MM.1S (cell line): Measurements from ENCODE around the gene TSPAN1.

Experiments used
- DNase-seq: peaks from one replicate; pipeline ENCODE4 v3.0.0-alpha.2; 2015
- H2AFZ ChIP-seq: fragments of 300-600 bp; sonication (generic); 2 replicates; pipeline ENCODE4 v1.6.0; 2016; ENCODE audit warnings: antibody characterized with exemption, low read length
- H3F3A ChIP-seq: fragments of 300-600 bp; sonication (generic); 2 replicates; pipeline ENCODE4 v1.6.1; 2016; ENCODE audit warnings: mild to moderate bottlenecking, antibody characterized with exemption, low read length, moderate library complexity, mixed read lengths; ENCODE audit not compliant: insufficient read depth
- H3K27ac ChIP-seq: fragments of 300-600 bp; sonication (generic); 2 replicates; pipeline ENCODE4 v1.5.1; 2016; ENCODE audit warnings: mild to moderate bottlenecking, low read length
- H3K27me3 ChIP-seq: fragments of 300-600 bp; sonication (generic); replicated peaks from 2 replicates; pipeline ENCODE4 v1.6.0; 2016; ENCODE audit warnings: low read length; ENCODE audit not compliant: insufficient read depth
- H3K36me3 ChIP-seq: fragments of 300-600 bp; sonication (generic); replicated peaks from 2 replicates; pipeline ENCODE4 v1.6.1; 2016; ENCODE audit warnings: mild to moderate bottlenecking, low read length, mixed read lengths; ENCODE audit not compliant: insufficient read depth
- H3K4me1 ChIP-seq: fragments of 300-600 bp; sonication (generic); 2 replicates; pipeline ENCODE4 v1.6.1; 2016; ENCODE audit warnings: low read length, mixed read lengths
- H3K4me2 ChIP-seq: fragments of 300-600 bp; sonication (generic); 2 replicates; pipeline ENCODE4 v1.6.0; 2016; ENCODE audit warnings: low read depth, low read length
- H3K4me3 ChIP-seq: fragments of 300-600 bp; sonication (generic); 2 replicates; pipeline ENCODE4 v1.5.1; 2016; ENCODE audit warnings: low read length, mixed read lengths
- H3K79me2 ChIP-seq: fragments of 300-600 bp; sonication (generic); 2 replicates; pipeline ENCODE4 v1.6.1; 2016; ENCODE audit warnings: mixed run types, low read length, mixed read lengths
- H3K9ac ChIP-seq: fragments of 300-600 bp; sonication (generic); 2 replicates; pipeline ENCODE4 v1.6.1; 2016; ENCODE audit warnings: low read length, mixed read lengths
- H3K9me2 ChIP-seq: fragments of 300-600 bp; sonication (generic); replicated peaks from 2 replicates; pipeline ENCODE4 v1.6.1; 2016; ENCODE audit warnings: mild to moderate bottlenecking, low read length, mixed read lengths; ENCODE audit not compliant: insufficient read depth
- H3K9me3 ChIP-seq: fragments of 300-600 bp; sonication (generic); replicated peaks from 2 replicates; pipeline ENCODE4 v1.6.1; 2016; ENCODE audit warnings: mild to moderate bottlenecking, low read length, mixed read lengths; ENCODE audit not compliant: insufficient read depth
- H4K20me1 ChIP-seq: fragments of 300-600 bp; sonication (generic); 2 replicates; pipeline ENCODE4 v1.6.1; 2016; ENCODE audit warnings: mild to moderate bottlenecking, low read length, moderate library complexity, mixed read lengths; ENCODE audit not compliant: insufficient read depth
- EZH2 ChIP-seq: fragments of 300-600 bp; sonication (generic); optimal IDR thresholded peaks from 2 replicates; pipeline ENCODE3; 2017; ENCODE audit warnings: low read depth, mild to moderate bottlenecking, antibody characterized with exemption, low read length, mixed read lengths
- EZH2phosphoT487 ChIP-seq: fragments of 300-600 bp; sonication (generic); IDR thresholded peaks from 2 replicates; pipeline ENCODE4 v1.6.1; 2018; ENCODE audit warnings: antibody characterized with exemption, low read length
- TF ChIP-seq, protein P1 (sequence below): fragments of 300-600 bp; sonication (generic); IDR thresholded peaks from 2 replicates; pipeline ENCODE4 v1.5.1; 2016; ENCODE audit warnings: antibody characterized with exemption, low read length, mixed read lengths

TSPAN1 gene

DNA sequence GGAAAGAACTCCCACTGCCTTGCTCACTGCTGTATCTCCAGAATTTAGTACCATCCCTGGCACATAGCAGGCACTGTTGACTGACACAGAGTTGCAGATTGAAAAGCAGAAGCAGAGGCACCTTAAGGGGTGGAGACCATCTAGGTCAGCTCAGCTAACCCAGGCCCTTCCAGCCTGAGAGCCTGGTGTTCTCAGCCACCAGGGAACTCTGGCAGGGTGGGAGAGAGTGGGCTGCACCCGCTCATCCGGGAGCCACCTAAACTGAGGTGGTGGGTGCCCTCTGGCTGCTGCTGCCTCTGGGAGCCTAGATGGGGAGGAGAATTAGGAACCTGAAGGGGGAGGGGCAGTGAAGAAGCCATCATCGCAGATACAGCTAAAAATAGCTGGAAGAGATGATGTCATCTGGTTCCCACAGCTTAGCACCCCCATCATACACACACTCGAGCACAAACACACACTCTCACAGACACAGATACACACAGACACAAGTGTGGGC is 1.5 kb upstream of the TSPAN1 start:
- H2AFZ ChIP-seq, result peak overlapping the region; percentile 43
- H3K4me1 ChIP-seq, result no peaks in the 10 kb centered on the region; the same call in 1 of the 2 replicates
- H3K36me3 ChIP-seq, result no peaks in the 10 kb centered on the region
- H3F3A ChIP-seq, result no peaks in the 10 kb centered on the region
- no peak overlapping the region for H3K9ac ChIP-seq
- H3K4me3 ChIP-seq, result no peak overlapping the region
- H3K27ac ChIP-seq, result no peak overlapping the region
- DNase-seq, result no peak
- no peaks in the 10 kb centered on the region for H3K79me2 ChIP-seq
- no peaks in the 10 kb centered on the region for H3K27me3 ChIP-seq
- no peaks in the 10 kb centered on the region for H4K20me1 ChIP-seq
- TF ChIP-seq EZH2phosphoT487, result no peak
- TF ChIP-seq, protein P1, sequence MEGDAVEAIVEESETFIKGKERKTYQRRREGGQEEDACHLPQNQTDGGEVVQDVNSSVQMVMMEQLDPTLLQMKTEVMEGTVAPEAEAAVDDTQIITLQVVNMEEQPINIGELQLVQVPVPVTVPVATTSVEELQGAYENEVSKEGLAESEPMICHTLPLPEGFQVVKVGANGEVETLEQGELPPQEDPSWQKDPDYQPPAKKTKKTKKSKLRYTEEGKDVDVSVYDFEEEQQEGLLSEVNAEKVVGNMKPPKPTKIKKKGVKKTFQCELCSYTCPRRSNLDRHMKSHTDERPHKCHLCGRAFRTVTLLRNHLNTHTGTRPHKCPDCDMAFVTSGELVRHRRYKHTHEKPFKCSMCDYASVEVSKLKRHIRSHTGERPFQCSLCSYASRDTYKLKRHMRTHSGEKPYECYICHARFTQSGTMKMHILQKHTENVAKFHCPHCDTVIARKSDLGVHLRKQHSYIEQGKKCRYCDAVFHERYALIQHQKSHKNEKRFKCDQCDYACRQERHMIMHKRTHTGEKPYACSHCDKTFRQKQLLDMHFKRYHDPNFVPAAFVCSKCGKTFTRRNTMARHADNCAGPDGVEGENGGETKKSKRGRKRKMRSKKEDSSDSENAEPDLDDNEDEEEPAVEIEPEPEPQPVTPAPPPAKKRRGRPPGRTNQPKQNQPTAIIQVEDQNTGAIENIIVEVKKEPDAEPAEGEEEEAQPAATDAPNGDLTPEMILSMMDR, result no peak
- no peak for TF ChIP-seq EZH2
- no peak overlapping the region for H3K4me2 ChIP-seq
- H3K9me3 ChIP-seq, result no peaks in the 10 kb centered on the region
- H3K9me2 ChIP-seq, result no peaks in the 10 kb centered on the region

DNA sequence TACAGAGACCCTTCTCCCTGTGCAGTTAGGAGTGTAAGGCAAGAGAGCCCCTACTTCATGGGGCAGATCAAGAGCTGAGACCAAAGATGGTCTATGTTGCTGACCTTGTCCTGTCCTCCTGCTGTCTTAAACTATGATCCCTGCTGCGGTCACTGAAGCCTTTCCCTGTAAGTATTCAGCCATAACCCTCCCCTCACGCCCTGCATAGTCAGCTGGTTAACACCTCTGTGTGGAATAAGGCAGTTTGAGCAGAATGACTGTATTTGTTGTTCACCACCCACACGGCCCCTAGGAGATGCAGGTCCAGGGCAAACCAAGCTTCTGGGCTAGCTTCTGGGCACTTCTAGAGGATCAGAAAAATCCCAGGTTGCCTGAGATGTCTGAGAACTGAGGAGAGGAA is 356 bp downstream of the TSPAN1 start:
- H3K27ac ChIP-seq, result no peak overlapping the region
- H3K36me3 ChIP-seq, result no peaks in the 10 kb centered on the region
- H3K4me1 ChIP-seq, result no peaks in the 10 kb centered on the region; the same call in 1 of the 2 replicates
- H3K27me3 ChIP-seq, result no peaks in the 10 kb centered on the region
- H3K9me3 ChIP-seq, result no peaks in the 10 kb centered on the region
- H3K79me2 ChIP-seq, result no peaks in the 10 kb centered on the region
- no peak overlapping the region for H3K9ac ChIP-seq
- TF ChIP-seq, protein P1, result no peak
- TF ChIP-seq EZH2 (no peak), EZH2phosphoT487 (no peak)
- H3K4me2 ChIP-seq, result no peak overlapping the region
- H3K4me3 ChIP-seq, result no peak overlapping the region
- no peak for DNase-seq
- H4K20me1 ChIP-seq, result no peaks in the 10 kb centered on the region
- no peaks in the 10 kb centered on the region for H3F3A ChIP-seq
- H2AFZ ChIP-seq, result no peak overlapping the region
- no peaks in the 10 kb centered on the region for H3K9me2 ChIP-seq

DNA sequence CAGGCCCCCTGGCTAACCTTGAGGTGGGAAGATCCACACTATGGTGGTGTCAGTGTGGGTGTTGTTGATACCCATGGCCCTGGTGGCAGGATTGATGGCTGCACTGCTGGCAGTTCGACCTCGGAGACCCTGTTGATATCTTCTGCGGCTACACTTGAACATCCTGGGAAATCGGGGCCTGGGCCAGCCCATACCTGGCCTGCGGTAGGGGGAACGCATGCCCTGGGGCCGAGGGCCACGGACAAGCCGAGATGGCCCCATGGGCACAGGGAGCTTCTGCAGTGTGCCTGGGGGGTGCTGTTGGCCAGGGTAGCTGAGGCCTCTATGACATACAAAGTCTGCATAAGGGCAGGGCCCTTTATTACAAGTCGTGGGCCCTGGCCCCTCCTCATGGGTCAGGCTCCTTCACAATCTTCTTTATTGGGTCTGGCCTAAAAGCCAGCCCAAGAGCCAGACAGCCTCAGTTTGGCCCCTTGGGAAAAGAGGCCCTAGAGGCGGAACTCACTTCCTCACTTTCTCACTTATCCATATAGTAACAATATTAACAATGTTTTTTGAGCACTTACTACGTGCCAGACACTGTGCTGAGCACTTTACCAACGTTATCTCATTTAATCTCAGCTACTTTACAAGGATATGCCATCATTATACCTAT is 1.5 kb downstream of the TSPAN1 start, which contains the start of gene P3R3URF:
Gene P3R3URF (minus strand): TSS at position 278 of the 655 bp plus-strand sequence. CDS start 17 bp downstream, at position 261.
- H3F3A ChIP-seq, result no peaks in the 10 kb centered on the region
- H3K9me2 ChIP-seq, result no peaks in the 10 kb centered on the region
- H3K4me1 ChIP-seq, result no peaks in the 10 kb centered on the region; the same call in 1 of the 2 replicates
- H3K9me3 ChIP-seq, result no peaks in the 10 kb centered on the region
- no peaks in the 10 kb centered on the region for H4K20me1 ChIP-seq
- no peaks in the 10 kb centered on the region for H3K27me3 ChIP-seq
- H3K4me2 ChIP-seq, result no peak within 1 kb of the TSS
- DNase-seq, result no peak
- H3K9ac ChIP-seq, result no peak within 1 kb of the TSS
- no peak within 1 kb of the TSS for H3K4me3 ChIP-seq
- H3K36me3 ChIP-seq, result no peaks in the 10 kb centered on the region
- H3K79me2 ChIP-seq, result no peaks in the 10 kb centered on the region
- TF ChIP-seq EZH2 (no peak), EZH2phosphoT487 (no peak)
- TF ChIP-seq, protein P1, result no peak
- H3K27ac ChIP-seq, result no peak within 1 kb of the TSS
- H2AFZ ChIP-seq, result no peak within 1 kb of the TSS
